Colonic mucosa (tissue), 4 donors: Measurements from ENCODE around the gene C4BPB. TPM values are rescaled to one million over a fixed set of nuclear protein-coding genes. Genes with fewer than 3 reads are reported as not detected.
A peak's percentile ranks its signal among the peaks of the same experiment; 100 is the strongest.
"Not testable (repeated sequence)": the region's sequence is repeated elsewhere in the genome, so short reads cannot be mapped to it uniquely, and the experiment has no call there.

Source experiments
- DNase-seq: peaks from one replicate; pipeline ENCODE4 v3.0.0-alpha.2; 2020
- H3K27ac ChIP-seq: fragments of 200-600 bp; one replicate; pipeline ENCODE4 v1.8.0; 2021
- H3K27me3 ChIP-seq: fragments of 200-600 bp; one replicate; pipeline ENCODE4 v1.8.0; 2021
- H3K36me3 ChIP-seq: fragments of 200-600 bp; one replicate; pipeline ENCODE4 v1.8.0; 2021
- H3K4me1 ChIP-seq: fragments of 200-600 bp; one replicate; pipeline ENCODE4 v1.8.0; 2021; ENCODE audit warnings: mild to moderate bottlenecking
- H3K4me3 ChIP-seq: fragments of 200-600 bp; one replicate; pipeline ENCODE4 v1.8.0; 2021
- H3K9ac ChIP-seq, 2 donors: one replicate each; pipeline ENCODE4 v1.7.0; 2013; ENCODE audit warnings: control low read depth in 2 of 2, low read depth in 2 of 2, low read length in 2 of 2
- H3K9me3 ChIP-seq: fragments of 200-600 bp; one replicate; pipeline ENCODE4 v1.8.0; 2021
- CTCF ChIP-seq: fragments of 200-600 bp; IDR thresholded peaks from one replicate; pipeline ENCODE4 v1.8.0; 2022; ENCODE audit warnings: antibody characterized with exemption, mild to moderate bottlenecking
- intact Hi-C: fragments of 100-400 bp; cut with DNase I; formaldehyde crosslinking; loops from one replicate; pipeline ENCODE4 v1.14.1; 2022
- total RNA-seq, 2 donors: library from RNA; stranded (reverse); fragmentation: NEBNext Ultra II Directional in 1 of 2; extraction: Animal tissue kit (Norgen Biotek cat#: 25700) in 1 of 2; gene quantifications; one replicate each; pipeline ENCODE4 v1.2.1, GENCODE V29; 2021
- donor health status: healthy.
- donor health status: DM: no; HTN: no; CAD: no.
- donor health status: DM: no; HTN: no; CAD: no.

The C4BPB gene
- total RNA-seq = 1 to 10 TPM; 5.0 to 9.6 TPM

DNA sequence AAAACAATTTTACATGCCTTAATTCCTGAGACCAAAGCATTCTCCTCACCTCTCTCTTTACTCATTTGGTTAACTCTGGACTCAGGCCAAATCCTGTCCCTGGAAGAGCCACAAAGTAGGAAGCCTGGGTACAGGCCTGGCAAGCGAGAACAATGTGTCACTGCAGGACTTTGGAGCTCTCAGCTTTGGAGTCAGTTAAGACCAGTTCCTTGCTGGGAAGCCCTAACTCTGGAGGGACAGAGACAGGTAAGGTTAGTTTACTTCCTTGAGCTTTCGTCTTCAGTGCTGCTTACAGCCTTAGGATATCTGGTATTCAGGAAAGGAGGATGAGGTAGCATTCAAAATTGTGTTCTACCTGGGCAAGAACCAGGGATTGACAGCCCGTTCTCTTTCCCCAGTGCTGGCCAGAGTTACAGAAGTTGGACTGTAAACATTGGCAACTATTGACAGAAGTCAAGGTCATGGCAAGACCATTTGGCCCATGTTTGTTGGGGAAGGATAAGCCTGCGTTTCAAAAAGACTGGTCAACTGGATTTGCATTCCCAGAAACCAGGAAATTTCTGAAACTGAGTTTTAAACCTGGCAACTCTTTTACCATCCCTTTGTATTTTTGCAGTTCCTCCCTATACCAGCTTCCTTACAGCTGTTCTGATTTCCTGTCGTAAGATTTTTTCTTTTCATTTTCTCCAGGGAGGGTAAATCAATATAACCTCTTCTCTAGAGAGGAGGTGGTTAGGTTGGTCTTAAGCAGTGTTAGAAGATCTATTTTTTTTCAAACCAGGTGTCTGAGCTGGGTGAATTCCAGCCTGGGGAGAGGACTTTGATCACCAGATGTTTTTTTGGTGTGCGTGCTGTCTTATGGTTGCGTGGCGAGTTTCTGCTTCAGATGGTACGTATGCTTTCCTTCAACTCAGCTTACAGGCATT, at the start of gene C4BPB:
Gene C4BPB, plus strand, starts transcription at position 160 of the 926 bp plus-strand sequence. Its CDS starts 672 bp downstream, at position 832.
- no peak within 1 kb of the TSS for H3K4me3 ChIP-seq
- H3K36me3 ChIP-seq = no peaks in the 10 kb centered on the region
- no peaks in the 10 kb centered on the region for H3K4me1 ChIP-seq
- peak within 1 kb of the TSS; percentile 80 for H3K27ac ChIP-seq
- no peaks in the 10 kb centered on the region for H3K9me3 ChIP-seq
- H3K27me3 ChIP-seq = no peaks in the 10 kb centered on the region
- no peak for TF ChIP-seq CTCF
- peak; percentile 76 for DNase-seq
- intact Hi-C loops = loop anchor here (10.0 kb wide), 2 partner anchors 54 to 166 kb away; partner anchors contain the start of gene C1orf116
- H3K9ac ChIP-seq = peak within 1 kb of the TSS in 1 of 2 donors; percentile 46

- H3K9me3 ChIP-seq = no peaks in the 10 kb centered on the region
- H3K4me1 ChIP-seq = no peaks in the 10 kb centered on the region
- H3K27me3 ChIP-seq = no peaks in the 10 kb centered on the region
- H3K36me3 ChIP-seq = no peaks in the 10 kb centered on the region
- intact Hi-C loops = loop anchor here (10.0 kb wide), 1 partner anchor 45 kb away; the partner anchor contains the start of gene C4BPB
- no peak for TF ChIP-seq CTCF
- no peak overlapping the region for H3K4me3 ChIP-seq
- no peak overlapping the region for H3K27ac ChIP-seq
- DNase-seq = no peak
- no peak overlapping the region for H3K9ac ChIP-seq
Measured at GRCh38 chr1:207039380-207040180, 49.1 kb upstream of the C4BPB start.

DNA sequence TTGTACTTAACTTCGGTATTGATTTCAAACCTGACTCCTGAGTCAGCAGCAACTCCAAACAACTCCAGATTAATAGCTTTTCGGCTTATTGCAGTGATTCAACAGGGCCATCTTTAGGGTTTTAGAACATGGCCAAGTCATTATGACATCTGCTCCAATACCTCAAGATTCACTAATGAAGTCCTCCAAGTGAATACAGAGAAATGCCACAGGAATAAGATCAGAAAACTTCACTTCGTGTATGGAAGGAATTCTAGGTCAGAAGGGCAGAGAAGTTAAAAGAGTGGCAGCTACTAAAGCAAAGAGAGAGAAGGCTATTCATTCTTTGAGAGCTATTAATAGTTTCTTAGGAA, 48.5 kb upstream of the C4BPB start:
- Histone ChIP-seq H3K27ac (no peak overlapping the region), H3K27me3 (no peaks in the 10 kb centered on the region)
- intact Hi-C loops = no loop called here

GRCh38 chr1:207041397-207041796, 47.3 kb upstream of the C4BPB start:
- H3K27ac ChIP-seq, intact Hi-C loops, H3K27me3 ChIP-seq, H3K9ac ChIP-seq, DNase-seq, H3K36me3 ChIP-seq, H3K4me3 ChIP-seq, H3K4me1 ChIP-seq, H3K9me3 ChIP-seq: not testable (repeated sequence)

More for the DNA sequence above, 48.5 kb upstream of the C4BPB start:
- no peak overlapping the region for H3K4me3 ChIP-seq
- H3K9ac ChIP-seq = no peak overlapping the region
- H3K36me3 ChIP-seq = no peaks in the 10 kb centered on the region
- no peaks in the 10 kb centered on the region for H3K9me3 ChIP-seq
- H3K4me1 ChIP-seq = peaks cover 4% of the 10 kb centered on the region
- no peak for DNase-seq
- TF ChIP-seq CTCF = no peak

DNA sequence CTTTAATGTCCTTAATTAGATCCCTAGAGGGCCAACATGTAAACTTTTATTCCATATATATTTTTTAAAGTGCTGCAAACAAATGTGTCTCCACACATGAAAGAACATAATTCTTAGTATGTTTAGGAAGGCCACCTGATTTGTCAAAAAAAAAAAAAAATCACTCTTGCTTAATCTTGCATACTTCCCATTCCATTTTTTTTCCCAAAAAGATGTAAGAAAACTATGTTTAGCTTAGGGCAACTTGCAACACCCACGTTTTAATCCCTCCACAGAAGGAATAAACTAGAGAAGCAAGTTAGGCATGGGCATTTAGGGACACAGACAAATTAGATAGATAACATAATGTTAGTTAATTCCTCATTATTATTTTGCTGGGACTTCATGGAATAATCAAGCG, 43.2 kb upstream of the C4BPB start:
- DNase-seq = no peak
- Histone ChIP-seq H3K27ac (no peak overlapping the region), H3K27me3 (no peaks in the 10 kb centered on the region), H3K9ac (no peak overlapping the region), H3K4me1 (peaks cover 15% of the 10 kb centered on the region), H3K36me3 (peaks cover 7% of the 10 kb centered on the region), H3K4me3 (no peak overlapping the region), H3K9me3 (no peaks in the 10 kb centered on the region)
- TF ChIP-seq CTCF = no peak
- intact Hi-C loops = no loop called here
